T-helper 22 cell (primary cell): Measurements from ENCODE around the gene CTBP2.

Source experiments
- DNase-seq: peaks from one replicate; pipeline ENCODE4 v3.0.0-alpha.2; 2020; ENCODE audit warnings: low read depth

The CTBP2 gene

DNA sequence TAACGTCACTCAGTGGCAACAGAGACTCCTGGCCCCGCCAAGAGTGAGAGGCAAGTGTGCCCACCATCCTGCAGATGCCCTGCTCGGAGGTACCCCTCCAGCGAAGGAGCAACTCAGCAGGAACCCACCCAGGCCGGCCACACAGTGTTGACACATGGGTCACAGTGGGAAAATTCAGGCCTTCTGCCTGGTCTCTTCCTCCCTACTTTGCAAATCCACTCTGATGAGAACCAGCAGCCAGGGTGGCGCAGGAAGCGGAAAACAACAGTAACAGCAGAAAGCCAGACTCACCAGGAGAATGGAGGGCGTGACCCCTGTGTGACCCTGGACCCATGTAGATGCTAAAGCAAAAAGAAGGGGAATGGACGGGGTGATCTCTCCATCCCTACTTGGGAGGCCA is 53.8 kb downstream of the CTBP2 start:
- DNase-seq: no peak

DNA sequence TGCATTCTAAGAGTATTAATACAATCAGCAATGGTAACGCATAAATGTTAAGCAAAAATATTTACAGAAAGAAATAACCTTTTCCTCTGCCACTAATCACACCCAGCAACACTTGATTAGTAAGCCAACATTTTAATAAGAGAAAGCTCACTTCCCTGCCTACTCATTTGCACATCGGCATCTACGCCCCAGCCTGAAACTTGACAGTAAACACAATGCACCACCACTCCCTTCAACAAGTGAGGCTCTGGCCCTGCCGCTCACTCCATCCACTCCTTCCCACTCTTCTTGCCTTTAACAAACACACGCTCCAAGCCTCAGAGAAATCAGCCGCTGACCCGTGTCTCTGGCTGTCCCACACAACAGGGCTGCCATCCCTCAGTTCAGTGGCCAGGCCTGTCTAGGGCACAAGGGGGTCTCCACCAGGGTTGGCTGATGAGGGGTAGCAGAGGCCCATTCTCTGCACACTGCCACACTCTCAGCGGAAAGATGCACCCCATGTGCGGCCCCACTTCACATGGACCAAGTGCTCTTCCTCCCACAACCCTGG is 54.6 kb downstream of the CTBP2 start:
- no peak for DNase-seq

DNA sequence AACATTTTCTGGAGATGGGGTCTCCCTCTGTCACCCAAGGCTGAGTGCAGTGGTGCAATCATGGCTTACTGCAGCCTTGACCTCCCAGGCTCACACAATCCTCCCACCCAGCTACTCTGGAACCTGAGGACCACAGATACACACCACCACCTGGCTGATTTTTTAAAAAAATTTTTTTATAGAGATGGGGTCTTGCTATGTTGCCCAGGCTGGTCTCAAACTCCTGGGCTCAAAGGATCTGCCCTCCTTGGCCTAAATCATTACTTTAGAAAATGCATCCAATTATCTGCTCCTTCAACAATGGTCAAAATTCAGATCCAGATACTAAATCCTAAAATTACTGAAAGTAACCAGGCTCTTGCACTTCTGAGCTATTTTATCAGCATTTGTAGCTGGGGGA is 55.2 kb downstream of the CTBP2 start:
- no peak for DNase-seq

DNA sequence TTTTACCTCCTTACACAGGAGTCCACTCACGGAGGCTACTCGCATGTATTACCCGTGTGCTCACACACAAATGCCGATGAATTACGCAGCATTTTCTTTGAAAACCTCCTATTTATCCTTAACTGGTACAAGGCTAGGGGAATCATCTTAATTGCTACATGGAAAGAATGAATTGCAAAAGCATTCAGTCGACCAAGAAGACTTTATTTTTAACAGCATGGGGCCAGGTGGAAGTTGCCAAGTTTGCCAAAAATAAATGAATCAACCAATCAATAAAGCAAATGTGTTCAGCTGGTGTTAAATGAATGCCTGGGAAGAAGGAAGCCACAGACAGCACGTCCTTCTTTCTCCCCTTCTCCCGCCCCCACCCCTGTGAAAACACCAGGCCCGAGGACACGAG is 55.8 kb downstream of the CTBP2 start:
- no peak for DNase-seq

DNA sequence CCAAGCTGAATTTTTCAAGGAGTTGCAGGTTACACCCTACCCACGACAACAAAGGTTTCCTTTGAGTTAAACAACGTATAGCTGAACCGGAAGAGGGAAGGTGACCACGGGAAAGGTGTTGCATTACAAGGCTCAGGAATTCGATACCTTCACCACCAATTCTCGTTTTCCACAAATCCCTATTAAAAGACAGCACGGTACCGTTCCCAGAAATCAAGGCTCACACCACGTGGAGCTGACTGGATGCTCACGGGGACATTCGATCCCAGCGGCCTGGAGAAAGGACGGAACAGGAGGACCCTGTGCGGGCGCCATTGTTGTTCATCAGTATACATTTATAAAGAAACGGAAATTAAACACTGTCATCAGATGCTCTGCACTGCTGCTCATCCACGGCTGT is 56.4 kb downstream of the CTBP2 start:
- no peak for DNase-seq

DNA sequence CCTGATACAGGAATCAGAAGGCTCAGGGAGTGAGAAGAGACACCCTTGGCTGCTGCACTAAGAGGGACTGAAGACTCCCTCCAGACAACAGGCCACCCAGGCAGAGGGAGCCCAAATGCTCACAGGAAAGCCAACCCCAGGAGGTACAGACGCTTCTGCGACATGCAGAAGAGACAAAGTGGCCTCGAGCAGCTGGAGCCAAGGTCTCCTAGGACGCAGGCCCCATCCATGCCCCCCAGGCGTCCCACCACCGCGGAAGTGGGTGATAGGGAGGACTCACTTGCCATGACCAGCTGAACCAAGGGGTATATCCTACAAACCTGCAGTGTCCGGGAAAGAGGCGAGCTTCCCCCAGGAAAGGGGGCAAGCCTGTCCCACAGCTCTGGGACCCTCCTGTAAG is 56.9 kb downstream of the CTBP2 start:
- no peak for DNase-seq

DNA sequence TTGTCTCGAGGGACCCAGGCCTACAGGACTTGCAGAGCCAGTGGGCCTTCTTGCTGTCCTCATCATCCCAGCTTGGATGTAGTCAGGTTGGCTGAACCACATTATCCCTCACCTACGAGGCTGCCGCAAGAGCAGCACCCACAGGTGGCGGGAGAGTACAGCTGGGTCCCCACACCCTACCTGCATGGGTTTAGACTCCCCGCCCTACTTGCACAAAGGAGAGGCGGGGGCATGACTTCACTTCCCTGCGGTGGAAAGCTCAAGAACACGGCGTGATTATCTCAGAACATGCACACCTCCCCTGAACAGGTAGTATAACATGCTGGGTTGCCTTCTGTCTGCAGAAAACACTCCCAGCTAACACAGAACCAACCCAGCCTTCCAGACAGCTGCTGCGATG is 57.5 kb downstream of the CTBP2 start:
- DNase-seq: no peak

DNA sequence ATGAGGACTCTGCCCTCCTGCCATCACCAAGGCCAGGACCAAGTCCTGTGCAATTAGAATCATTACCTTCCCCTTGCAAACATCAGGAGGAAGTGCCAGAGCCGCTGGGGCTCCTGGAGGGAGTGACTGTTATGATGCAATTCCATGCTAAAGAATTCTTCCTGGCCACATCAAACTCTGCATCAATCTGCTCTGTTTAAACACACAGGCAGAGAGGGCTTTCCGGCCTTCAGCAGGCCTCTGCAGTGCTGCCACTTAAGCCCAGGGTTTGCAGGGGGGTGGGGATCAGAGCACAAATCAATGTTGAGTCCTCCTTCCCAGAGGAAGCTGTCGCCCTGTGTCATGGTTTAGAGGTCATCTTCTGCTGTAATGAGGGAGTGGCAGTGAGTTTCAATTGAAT is 58.1 kb downstream of the CTBP2 start:
- no peak for DNase-seq

DNA sequence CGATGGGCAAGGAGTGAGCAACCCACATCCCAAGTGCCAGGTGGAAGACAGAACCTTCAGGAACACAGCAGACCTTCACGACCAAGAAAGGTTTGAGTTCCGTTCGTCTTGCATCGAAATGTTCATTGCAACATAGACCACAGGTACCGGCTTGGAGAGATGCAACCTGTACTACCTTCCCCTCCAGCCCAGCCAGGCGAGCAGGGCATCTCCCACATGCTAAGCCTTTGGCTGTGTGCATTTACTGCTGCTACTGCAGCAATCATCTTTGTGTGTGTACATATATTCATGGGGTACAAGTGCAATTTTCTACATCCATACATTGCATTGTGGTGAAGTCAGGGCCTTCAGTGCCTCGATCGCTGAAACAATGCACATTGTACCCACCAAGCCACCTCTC is 58.8 kb downstream of the CTBP2 start:
- no peak for DNase-seq

DNA sequence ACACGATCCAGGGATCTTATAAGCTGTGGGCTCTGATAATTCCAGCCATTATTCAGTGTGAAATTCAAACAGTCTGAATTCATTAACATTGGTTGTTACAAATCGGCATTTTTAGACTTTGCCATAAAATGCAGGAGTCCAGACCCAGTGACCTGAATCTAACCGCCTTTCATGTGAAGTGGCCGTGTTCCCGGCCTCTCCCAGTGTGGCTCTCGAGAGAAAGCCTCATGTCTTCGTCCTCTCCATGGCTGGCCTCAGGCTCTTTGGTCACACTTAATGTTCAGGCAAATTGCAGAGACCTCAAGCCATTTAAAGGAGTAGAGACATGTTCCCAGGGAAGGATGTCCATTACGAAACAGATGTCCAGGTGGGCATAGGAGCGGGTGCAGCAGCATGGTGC is 59.3 kb downstream of the CTBP2 start:
- DNase-seq: no peak

DNA sequence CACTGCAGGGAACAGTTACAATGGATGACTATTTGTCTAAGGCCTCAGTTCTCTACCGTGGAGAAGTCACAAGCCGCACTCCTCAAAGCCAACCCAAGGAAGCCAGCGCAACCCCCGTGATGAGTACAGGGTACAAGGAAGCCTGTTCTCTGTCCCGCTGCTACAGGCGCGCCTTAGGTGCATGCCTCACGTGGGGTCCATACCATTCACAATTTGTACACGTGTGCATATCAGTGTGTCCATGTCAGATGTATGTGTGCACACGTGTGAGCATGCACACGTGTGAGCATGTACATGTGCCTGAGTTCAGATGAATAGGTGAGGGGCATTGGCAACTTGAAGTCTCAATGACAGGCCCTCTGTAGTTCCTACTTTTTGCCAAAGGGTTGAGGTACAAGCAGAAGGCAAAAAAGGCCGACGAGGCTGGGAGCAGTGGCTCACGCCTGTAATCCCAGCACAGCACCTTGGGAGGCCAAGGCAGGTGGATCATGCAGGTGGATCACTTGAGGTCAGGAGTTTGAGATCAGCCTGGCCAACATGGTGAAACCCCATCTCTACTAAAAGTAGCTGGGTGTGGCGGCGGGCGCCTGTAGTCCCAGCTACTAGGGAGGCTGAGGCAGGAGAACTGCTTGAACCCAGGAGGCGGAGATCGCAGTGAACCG is 62.8 kb downstream of the CTBP2 start:
- no peak for DNase-seq

DNA sequence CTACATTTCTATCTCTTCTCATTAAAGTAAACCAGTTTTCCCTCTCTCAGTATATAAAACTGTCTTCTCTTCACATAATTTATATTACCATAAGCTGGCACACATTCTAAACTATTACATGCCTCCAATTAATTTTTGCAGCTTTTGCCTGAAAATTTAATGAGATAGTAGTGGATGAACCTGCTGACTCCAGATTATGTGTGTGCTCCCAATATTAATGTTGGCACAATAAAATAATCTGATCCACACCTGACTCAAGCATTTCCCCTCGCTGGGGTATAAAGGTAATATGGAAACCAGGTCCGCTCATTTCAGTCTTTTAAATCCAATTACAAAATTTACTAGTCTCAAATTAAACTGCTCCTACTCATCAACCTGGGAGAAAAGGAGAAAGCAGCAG is 63.4 kb downstream of the CTBP2 start:
- no peak for DNase-seq

DNA sequence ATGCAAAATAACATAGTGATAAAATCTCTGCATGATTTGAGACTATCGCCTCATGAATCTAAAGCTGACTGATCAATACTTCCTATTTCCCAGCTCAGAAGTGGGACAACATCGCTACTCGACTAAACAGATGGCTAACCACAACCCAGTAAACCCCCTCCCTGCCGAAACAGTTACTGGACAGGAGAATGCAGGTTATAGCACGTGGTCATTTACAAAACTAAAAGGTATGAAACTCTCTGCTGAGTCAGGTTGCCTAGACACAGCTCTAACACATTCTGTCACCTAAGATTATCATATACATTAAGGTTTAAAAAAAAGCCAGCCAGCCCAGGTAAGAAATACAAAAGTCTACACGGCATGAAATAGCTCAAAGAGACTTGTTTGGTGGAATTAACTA is 64.0 kb downstream of the CTBP2 start:
- no peak for DNase-seq

DNA sequence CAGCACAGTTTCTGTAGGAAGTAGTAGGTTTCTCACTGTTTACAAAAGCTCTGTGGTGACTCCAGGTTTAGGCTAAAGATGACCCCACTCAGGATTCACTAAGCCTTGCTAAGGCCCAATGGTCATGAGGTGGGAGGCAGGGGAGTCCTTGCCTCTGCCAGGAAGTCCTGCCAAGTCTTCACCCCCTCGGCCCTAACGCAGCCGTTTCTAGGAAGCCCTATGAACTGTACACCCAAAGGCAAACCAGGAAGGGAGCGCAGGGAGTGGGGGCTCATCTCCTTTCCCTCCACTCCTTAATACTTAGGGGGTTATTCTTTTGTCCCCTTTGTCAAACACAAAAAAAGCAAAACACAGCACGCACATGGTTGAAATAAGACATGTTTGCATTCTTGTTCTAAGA is 64.6 kb downstream of the CTBP2 start:
- DNase-seq: no peak

DNA sequence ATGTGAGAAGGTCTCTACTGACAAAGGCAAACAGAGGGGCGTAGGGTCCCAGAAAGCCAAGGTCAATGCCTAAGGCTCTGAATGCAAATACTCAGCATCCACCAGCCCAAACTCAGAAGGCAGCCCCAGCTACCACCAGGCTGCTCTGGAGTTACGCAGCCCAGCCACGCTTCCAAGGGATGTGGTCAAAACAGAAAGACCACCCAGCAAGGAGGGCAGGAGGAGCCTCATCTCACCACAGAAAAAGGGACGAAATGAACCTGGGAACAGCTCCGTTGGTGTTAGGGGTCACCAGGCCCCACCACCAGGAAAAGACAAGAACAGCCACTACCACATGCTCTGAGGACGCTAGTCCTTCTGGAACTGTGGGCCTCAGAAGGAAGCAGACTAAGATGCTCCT is 65.1 kb downstream of the CTBP2 start:
- no peak for DNase-seq

DNA sequence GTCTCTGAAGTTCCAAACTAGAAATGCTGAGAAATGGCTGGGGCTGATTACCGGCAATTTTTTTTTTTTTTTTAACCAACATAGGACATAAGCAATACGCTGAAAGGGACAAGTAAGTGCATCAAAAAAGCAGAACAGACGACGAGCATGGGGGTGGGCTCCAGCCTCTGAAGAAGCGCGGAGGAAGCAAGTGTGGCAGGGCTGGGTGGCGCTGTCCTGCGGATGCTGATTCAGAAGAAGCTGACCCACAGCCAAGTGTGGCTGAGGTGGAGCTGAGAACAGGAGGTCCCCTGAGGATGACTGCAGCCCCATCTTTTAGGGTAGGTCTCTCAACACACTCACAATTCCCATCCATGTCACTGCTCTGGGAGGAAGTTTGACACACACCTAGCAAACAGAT is 65.6 kb downstream of the CTBP2 start:
- DNase-seq: no peak

DNA sequence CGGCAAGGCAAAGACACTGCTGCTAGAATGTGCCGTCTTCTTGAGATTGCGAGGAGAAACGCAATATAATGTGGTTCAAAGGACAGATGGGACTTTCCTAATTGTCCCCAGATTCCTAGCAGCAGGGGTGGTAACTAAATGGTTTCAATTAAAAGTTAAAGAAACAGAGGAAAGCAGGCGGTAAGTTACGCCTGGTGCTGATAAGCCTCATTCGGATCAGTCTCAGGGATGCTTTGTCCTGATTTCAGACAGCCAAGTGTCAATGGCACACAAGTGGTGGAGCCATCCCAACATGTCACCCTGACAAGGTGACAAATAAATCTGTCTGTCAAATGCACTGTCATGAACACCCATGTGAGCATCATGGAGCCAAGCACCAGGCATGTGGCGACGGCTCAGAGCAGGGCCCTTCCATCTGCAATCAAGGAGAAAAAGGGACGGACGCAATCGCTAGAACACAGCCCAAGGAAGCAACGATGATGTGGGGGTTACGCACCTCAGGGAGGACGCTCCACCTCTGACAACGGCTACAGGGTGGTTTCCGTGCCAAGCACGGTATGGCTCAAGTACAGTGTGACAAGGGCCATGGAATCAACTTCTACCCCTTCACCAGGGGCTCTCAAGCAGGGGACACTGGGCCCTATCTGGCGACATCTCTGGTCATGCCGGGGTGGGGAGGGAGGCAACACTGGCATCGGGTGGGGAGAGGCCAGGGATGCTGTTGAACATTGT is 66.2 kb downstream of the CTBP2 start:
- no peak for DNase-seq

DNA sequence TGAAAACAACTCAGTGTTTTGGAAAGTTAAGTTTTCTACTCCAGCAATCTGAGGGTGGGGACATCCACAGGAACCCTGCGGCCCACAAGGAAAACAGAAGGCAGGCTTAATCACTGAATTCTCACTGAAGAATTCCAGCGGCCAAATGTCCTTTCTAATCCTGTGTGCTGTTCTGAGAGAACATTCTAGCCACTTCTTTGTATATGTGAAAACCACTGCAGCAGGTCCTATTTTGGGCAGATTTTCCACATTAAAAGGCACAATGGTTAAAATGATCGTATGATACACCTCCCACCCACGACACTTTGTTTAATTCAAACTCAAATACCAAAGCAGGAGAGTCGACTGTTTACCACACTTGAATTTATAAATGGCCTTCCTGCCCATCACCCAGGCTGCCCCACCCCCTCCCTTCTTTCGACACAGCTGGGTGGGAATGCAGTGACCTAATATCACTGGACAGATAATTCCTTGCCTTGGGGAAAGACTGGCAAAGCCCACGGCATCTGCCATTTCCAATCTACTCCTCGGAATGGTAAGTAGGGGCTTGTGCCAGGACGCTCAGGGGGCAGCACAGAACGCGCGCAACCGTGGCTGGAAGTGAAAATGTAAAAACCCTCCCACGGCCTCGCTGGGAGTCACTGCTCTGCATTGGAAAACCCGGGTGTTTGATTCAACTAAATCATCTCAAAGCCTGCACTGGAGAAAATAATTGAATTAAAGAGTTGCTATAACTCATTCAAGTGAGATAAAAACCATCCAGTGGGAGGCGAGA is 67.0 kb downstream of the CTBP2 start:
- no peak for DNase-seq

DNA sequence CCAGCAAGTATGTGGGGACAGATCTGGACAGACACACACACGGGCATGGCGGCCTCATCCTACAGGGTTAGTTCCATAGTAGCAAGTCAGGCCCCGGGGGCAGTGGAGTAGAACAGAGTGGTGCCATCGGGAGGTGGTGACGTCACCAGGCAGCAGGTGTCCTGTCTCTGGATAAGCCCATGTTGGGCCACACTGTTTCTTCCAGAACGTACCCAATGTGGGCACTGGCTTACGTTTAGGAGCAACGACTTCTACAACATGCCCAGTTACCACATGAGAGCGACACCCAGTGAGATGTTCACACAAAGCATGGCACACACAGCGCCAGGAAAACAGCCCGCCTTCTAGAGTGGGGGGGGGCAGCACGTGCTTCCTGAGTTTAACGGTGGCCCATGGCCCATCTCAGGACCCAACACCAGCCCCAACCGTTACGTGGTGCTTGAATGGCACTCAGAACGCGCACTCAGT is 67.8 kb downstream of the CTBP2 start:
- DNase-seq: no peak

DNA sequence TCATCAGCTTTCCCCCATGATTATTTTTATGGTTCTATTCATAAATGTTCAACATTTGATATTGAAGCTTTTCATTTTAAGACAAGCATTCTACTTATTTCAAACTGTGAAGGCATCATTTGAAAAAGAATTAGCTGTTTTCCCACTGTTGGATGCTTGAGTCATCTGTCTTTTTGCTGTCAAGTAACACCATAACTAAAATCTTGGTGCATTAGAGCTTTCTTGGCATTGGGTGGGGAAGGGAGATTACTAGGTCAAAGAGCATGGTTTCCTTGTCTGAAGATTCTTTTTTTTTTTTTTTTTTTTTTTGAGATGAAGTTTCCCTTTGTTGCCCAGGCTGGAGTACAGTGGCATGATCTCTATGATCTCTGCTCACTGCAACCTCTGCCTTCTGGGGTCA is 68.5 kb downstream of the CTBP2 start:
- DNase-seq: no peak

DNA sequence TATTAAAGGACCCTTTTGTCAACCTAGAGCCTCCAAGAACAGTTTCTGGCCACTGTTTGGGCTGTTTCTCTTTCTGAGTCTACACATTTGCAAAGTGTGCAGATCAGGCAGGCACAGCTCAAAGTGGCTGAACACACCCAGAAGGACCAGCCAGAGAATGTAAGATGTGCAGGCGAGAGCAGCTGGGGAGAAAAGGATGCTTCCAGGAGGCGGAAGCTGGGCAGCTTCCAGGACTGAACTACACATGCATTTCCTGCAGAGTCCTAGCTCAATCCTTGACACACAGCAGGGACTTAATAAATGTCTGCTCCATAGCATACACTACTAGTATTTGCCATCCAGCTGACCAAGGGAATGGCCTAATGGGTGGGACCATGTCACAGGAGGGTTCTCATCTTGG is 70.9 kb downstream of the CTBP2 start:
- no peak for DNase-seq

DNA sequence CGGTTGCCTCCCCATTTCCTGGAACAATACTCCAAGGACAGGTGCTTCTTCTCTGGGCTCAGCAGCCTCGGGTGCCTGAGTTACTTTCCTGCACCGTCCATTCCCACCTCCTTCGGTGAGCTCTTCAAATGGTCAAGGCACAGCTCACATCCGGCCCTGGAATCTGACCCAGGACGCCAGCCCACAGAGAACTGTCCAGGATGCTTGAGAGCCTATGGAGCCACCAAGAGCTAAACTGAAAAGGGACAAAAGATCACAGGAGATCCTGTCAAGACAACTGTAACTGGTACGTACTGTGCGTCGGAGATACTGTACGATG is 72.5 kb downstream of the CTBP2 start:
- no peak for DNase-seq
